A673 (cell line): ENCODE measurements around the gene DCP1B. TPM values are rescaled to one million over a fixed set of nuclear protein-coding genes. Genes with fewer than 3 reads are reported as not detected.

ENCODE experiments used
- BruUV-seq: library from RNA; stranded (reverse); fragments of 400-500 nt; replicated peaks from 2 replicates; lab custom pipeline; 2021; lab: Mats Ljungman, UMichigan
- CTCF ChIA-PET: fragments of 300-600 bp; sonication (Branson Sonifier 250); formaldehyde crosslinking; loops from one replicate; lab custom pipeline; 2022; ENCODE audit warnings: antibody characterized with exemption; lab: Charles Lee
- POLR2A ChIA-PET: fragments of 300-600 bp; sonication (Branson Sonifier 250); formaldehyde crosslinking; loops from one replicate; lab custom pipeline; 2022; ENCODE audit warnings: antibody characterized with exemption; ENCODE audit not compliant: low non-redundant PET; lab: Charles Lee
- DNase-seq: peaks from one replicate; pipeline ENCODE4 v3.0.0-alpha.2; 2015; ENCODE audit warnings: low spot score
- H3K27ac ChIP-seq: fragments of 200-600 bp; sonication (generic); 2 replicates; pipeline ENCODE4 v1.5.1; 2016; ENCODE audit warnings: mixed run types, low read depth, mild to moderate bottlenecking, mixed read lengths, antibody characterized with exemption, low read length; ENCODE audit not compliant: poor library complexity, severe bottlenecking
- H3K27me3 ChIP-seq: fragments of 200-600 bp; sonication (generic); replicated peaks from 2 replicates; pipeline ENCODE4 v1.6.1; 2017; ENCODE audit warnings: mixed run types, low read depth, mild to moderate bottlenecking, mixed read lengths, antibody characterized with exemption, low read length; ENCODE audit not compliant: insufficient read depth, poor library complexity
- H3K36me3 ChIP-seq: fragments of 200-600 bp; sonication (generic); 2 replicates; pipeline ENCODE4 v1.6.1; 2016; ENCODE audit warnings: mixed run types, mild to moderate bottlenecking, mixed read lengths, antibody characterized with exemption, low read length; ENCODE audit not compliant: insufficient read depth, poor library complexity, severe bottlenecking
- H3K4me1 ChIP-seq: fragments of 200-600 bp; sonication (generic); 2 replicates; pipeline ENCODE4 v1.6.1; 2017; ENCODE audit warnings: mixed run types, mild to moderate bottlenecking, mixed read lengths, antibody characterized with exemption, low read length; ENCODE audit not compliant: insufficient read depth, poor library complexity, severe bottlenecking
- H3K4me3 ChIP-seq: fragments of 200-600 bp; sonication (generic); 2 replicates; pipeline ENCODE4 v1.5.1; 2016; ENCODE audit warnings: low read depth, mixed run types, mild to moderate bottlenecking, mixed read lengths, low read length; ENCODE audit not compliant: poor library complexity, severe bottlenecking
- H3K9me3 ChIP-seq: fragments of 200-600 bp; sonication (generic); 2 replicates; pipeline ENCODE4 v1.6.1; 2016; ENCODE audit warnings: mixed run types, low read depth, mild to moderate bottlenecking, mixed read lengths, antibody characterized with exemption, low read length; ENCODE audit not compliant: poor library complexity, severe bottlenecking
- CTCF ChIP-seq: fragments of 300-800, 200-600 bp; sonication (generic); conservative IDR thresholded peaks from 2 replicates; pipeline ENCODE4 v1.5.1; 2017; ENCODE audit warnings: low read depth, mild to moderate bottlenecking, antibody characterized with exemption, low read length, moderate library complexity, mixed read lengths
- EZH2 ChIP-seq: fragments of 200-600 bp; sonication (generic); IDR thresholded peaks from 2 replicates; pipeline ENCODE4 v1.6.1; 2017; ENCODE audit warnings: borderline replicate concordance, low read depth, mild to moderate bottlenecking, mixed read lengths, antibody characterized with exemption, low read length; ENCODE audit not compliant: poor library complexity, severe bottlenecking
- intact Hi-C: fragments of 100-400 bp; cut with micrococcal nuclease; formaldehyde crosslinking; loops from one replicate; pipeline ENCODE4 v1.10.0; 2022; ENCODE audit not compliant: unreplicated experiment
- total RNA-seq: library from RNA; stranded (reverse); gene quantifications from 2 replicates; pipeline ENCODE4 v1.2.3, GENCODE V29; 2021

Gene DCP1B
- total RNA-seq, 1 experiment from 2014 or later, result 8.8 TPM

GRCh38 chr12:1962051-1963020 is 41.9 kb downstream of the DCP1B start:
- no peak for DNase-seq
- H3K4me3 ChIP-seq, result no peak overlapping the region
- intact Hi-C loops, result no loop called here
- peaks cover 5% of the 10 kb centered on the region for H3K4me1 ChIP-seq
- BruUV-seq, result no TSS peak
- H3K27ac ChIP-seq, result no peak overlapping the region
- no peaks in the 10 kb centered on the region for H3K9me3 ChIP-seq
- ChIA-PET CTCF (no interaction called here), POLR2A (no interaction called here)
- TF ChIP-seq EZH2 (no peak), CTCF (no peak)
- H3K36me3 ChIP-seq, result no peaks in the 10 kb centered on the region
- H3K27me3 ChIP-seq, result no peaks in the 10 kb centered on the region

- no peaks in the 10 kb centered on the region for H3K4me1 ChIP-seq
- no peaks in the 10 kb centered on the region for H3K9me3 ChIP-seq
- no peak for DNase-seq
- no peak for TF ChIP-seq CTCF
- TF ChIP-seq EZH2, result no peak
- ChIA-PET CTCF (no interaction called here), POLR2A (interaction anchor here (0.6 kb wide), 1 partner anchor 629 kb away, joined by 3 read pairs; no protein-coding TSS in a partner anchor)
- H3K36me3 ChIP-seq, result no peaks in the 10 kb centered on the region
- intact Hi-C loops, result no loop called here
- H3K4me3 ChIP-seq, result no peak overlapping the region
- H3K27ac ChIP-seq, result no peak overlapping the region
- no peaks in the 10 kb centered on the region for H3K27me3 ChIP-seq
- no TSS peak for BruUV-seq
These were observed 47.5 kb downstream of the DCP1B start for GRCh38 chr12:1956716-1957115.

GRCh38 chr12:1949771-1950470 is 54.3 kb downstream of the DCP1B start:
- Histone ChIP-seq H3K27ac (no peak overlapping the region), H3K4me1 (no peaks in the 10 kb centered on the region), H3K4me3 (no peak overlapping the region), H3K36me3 (no peaks in the 10 kb centered on the region), H3K9me3 (no peaks in the 10 kb centered on the region), H3K27me3 (no peaks in the 10 kb centered on the region)
- POLR2A ChIA-PET, result no interaction called here
- BruUV-seq, result no TSS peak
- CTCF ChIA-PET, result no interaction called here
- intact Hi-C loops, result no loop called here
- TF ChIP-seq CTCF, result no peak
- no peak for TF ChIP-seq EZH2
- DNase-seq, result no peak
